ENCODE data around the gene TBL1X. TPM values are rescaled to one million over a fixed set of nuclear protein-coding genes. Genes with fewer than 3 reads are reported as not detected.

The TBL1X gene
- total and polyA plus RNA-seq, 2 of the 8 experiments (the other 6 are each of a cell fraction or from before 2014, with no cell fraction given), result 13.3 to 25.6 TPM

DNA sequence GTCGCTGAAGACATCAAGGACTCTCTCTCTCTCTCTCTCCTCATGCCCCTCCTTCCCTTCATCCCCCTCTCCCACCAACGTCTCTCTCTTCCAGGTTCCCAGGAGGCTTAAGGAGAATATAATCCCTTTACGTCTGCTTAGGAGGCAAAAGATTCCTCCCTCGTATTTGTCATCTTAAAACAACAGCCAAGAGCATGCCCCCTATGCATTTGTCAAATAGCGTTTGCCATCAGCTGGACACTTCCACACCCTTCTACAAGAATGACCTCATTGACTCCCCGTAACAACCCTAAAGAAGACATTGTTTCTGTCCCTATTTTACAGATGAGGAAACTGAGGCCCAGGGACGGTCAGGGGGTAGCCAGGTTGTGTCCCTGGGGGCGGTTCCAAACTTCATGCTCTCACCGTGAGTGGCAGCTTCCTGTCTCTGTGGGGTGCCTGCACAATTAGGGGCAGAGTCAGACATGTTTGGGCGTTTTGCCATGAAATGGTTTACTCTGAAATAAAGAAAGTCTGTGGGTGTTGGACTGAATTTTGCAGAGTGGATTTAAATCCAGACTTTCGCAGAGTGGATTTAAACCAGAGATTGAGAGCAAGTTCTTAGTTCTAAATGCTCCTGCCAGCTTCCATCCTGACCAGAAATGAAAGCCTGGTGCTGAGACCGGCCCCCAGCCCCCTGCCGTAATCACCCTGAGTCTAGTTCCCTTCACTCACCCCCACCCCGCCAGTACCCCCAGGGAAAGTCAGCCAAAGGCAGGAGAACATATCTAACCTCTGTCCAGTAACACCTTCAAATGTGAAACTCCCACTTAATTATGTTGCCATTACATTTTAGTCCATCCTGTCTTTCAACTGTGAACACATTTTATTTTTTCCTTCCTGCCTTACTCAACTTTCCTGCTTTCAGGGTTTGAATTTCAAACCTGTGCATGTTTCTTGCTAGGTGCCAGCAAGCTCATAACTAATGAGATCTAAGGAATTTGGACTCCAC, 44.3 kb upstream of the TBL1X start:
- H3K4me3 ChIP-seq (ENCODE audit: extremely low read depth in 1 of 4, insufficient read depth in 2 of 4, low read depth in 3 of 4, low read length in 4 of 4), result no peak overlapping the region
- H4K20me1 ChIP-seq (replicated peaks in 1 of 2; ENCODE audit: control insufficient read depth in 1 of 2, insufficient read depth in 2 of 2, low read length in 2 of 2), result no peaks in the 10 kb centered on the region
- 0 out of 7 replicates have a peak, but pooled peaks cover 0 to 3% (median 0%) of the 10 kb centered on the region in 4 experiments for H3K4me1 ChIP-seq (replicated peaks in 1 of 4; ENCODE audit: control insufficient read depth in 3 of 4, insufficient read depth in 4 of 4, low read length in 3 of 4)
- H3K9ac ChIP-seq (replicated peaks in 1 of 4; ENCODE audit: extremely low read depth in 1 of 4, low read depth in 3 of 4, low read length in 3 of 4), result no peak overlapping the region
- ChIA-PET POLR2A (ENCODE audit: partially characterized antibody) (interaction anchor here (0.8 kb wide), 1 partner anchor 10 kb away, joined by 3 read pairs; no protein-coding TSS in a partner anchor), CTCF (ENCODE audit: partially characterized antibody) (interaction anchor here (0.9 kb wide), 1 partner anchor 36 kb away, joined by 3 read pairs; no protein-coding TSS in a partner anchor)
- no peak overlapping the region for H3K4me2 ChIP-seq (ENCODE audit: insufficient read depth in 1 of 2, low read depth in 2 of 2, low read length in 2 of 2)
- no peak overlapping the region for H3K14ac ChIP-seq (ENCODE audit: insufficient read length)
- H2AFZ ChIP-seq (ENCODE audit: low read length), result no peak overlapping the region; the same call in 1 of the 2 replicates
- H3K27ac ChIP-seq (ENCODE audit: low read depth, low read length), result no peak overlapping the region
- H2BK120ac ChIP-seq (replicated peaks; ENCODE audit: low read depth, low read length), result no peak overlapping the region
- H4K91ac ChIP-seq (replicated peaks; ENCODE audit: insufficient read length, low read length), result peak overlapping the region; percentile 30
- no peaks in the 10 kb centered on the region for H3K79me1 ChIP-seq (ENCODE audit: low read depth, low read length)
- H3K23me2 ChIP-seq (ENCODE audit: low read depth, low read length), result no peaks in the 10 kb centered on the region
- H2BK15ac ChIP-seq (ENCODE audit: low read length), result no peak overlapping the region
- no peak overlapping the region for H4K8ac ChIP-seq (ENCODE audit: extremely low read depth, insufficient read depth, low read length)
- H3K79me2 ChIP-seq (ENCODE audit: control insufficient read depth in 1 of 2, insufficient read depth in 2 of 2, low read length in 2 of 2), result no peaks in the 10 kb centered on the region
- no peak overlapping the region; the same call in 1 of the 2 replicates for H2BK20ac ChIP-seq (ENCODE audit: low read length)
- no peaks in the 10 kb centered on the region for H3K27me3 ChIP-seq (replicated peaks in 1 of 4; ENCODE audit: control insufficient read depth in 3 of 4, extremely low read depth in 1 of 4, insufficient read depth in 3 of 4, low read length in 3 of 4)
- DNase-seq (ENCODE audit: low read depth in 1 of 2, low spot score in 2 of 2) (no peak), FAIRE-seq (no peak)
- H2AK5ac ChIP-seq (ENCODE audit: low read depth, low read length), result no peak overlapping the region
- H4K5ac ChIP-seq (ENCODE audit: insufficient read length, low read depth, low read length), result no peak overlapping the region
- H3K18ac ChIP-seq (ENCODE audit: extremely low read depth, low read length), result no peak overlapping the region
- 90% methylated on average over 11 of the region's 14 CpGs; no CpG with 5 or more reads in 1 of the 2 experiments for WGBS, 2 experiments (ENCODE audit: extremely low coverage in 1 of 2, insufficient coverage in 1 of 2, insufficient read length in 1 of 2, insufficient replicate concordance in 2 of 2, low coverage in 1 of 2, low lambda C conversion rate in 2 of 2, missing lambda C conversion rate in 1 of 2)
- no peak overlapping the region for H2BK5ac ChIP-seq (ENCODE audit: low read depth, low read length)
- no peak overlapping the region for H3K56ac ChIP-seq (replicated peaks; ENCODE audit: insufficient read length, low read depth, low read length)
- no peaks in the 10 kb centered on the region for H3K9me3 ChIP-seq (ENCODE audit: insufficient read depth in 2 of 2, low read depth in 1 of 2, low read length in 1 of 2)
- H3K4ac ChIP-seq (replicated peaks; ENCODE audit: insufficient read length, low read depth, low read length), result no peak overlapping the region
- no peak overlapping the region for H3K23ac ChIP-seq (ENCODE audit: insufficient read length)
- no peaks in the 10 kb centered on the region for H3K36me3 ChIP-seq (ENCODE audit: control insufficient read depth in 2 of 4, insufficient read depth in 4 of 4, low read length in 3 of 4)
- no peak overlapping the region for H2BK12ac ChIP-seq (ENCODE audit: low read depth, low read length)
- TF ChIP-seq, protein P1, sequence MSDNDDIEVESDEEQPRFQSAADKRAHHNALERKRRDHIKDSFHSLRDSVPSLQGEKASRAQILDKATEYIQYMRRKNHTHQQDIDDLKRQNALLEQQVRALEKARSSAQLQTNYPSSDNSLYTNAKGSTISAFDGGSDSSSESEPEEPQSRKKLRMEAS (IDR thresholded peaks at IDR 0.05), result no peak
- TF ChIP-seq, protein P2, sequence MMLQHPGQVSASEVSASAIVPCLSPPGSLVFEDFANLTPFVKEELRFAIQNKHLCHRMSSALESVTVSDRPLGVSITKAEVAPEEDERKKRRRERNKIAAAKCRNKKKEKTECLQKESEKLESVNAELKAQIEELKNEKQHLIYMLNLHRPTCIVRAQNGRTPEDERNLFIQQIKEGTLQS (IDR thresholded peaks at IDR 0.05; ENCODE audit: insufficient read depth, low read depth, low read length), result no peak
- TF ChIP-seq HDAC6 (IDR thresholded peaks at IDR 0.05; ENCODE audit: low read depth, low read length) (no peak), KDM5A (IDR thresholded peaks at IDR 0.05; ENCODE audit: low read length) (no peak), SIX5 (IDR thresholded peaks at IDR 0.05; ENCODE audit: low read depth, low read length) (no peak), ASH2L (IDR thresholded peaks at IDR 0.05; ENCODE audit: low read length) (no peak), RFX5 (IDR thresholded peaks at IDR 0.05; ENCODE audit: borderline replicate concordance, low read depth, low read length) (no peak), TBP (IDR thresholded peaks at IDR 0.05; ENCODE audit: low read depth, low read length) (no peak), TAF1 (IDR thresholded peaks at IDR 0.05; ENCODE audit: low read depth, low read length) (no peak), CBX8 (IDR thresholded peaks at IDR 0.05; ENCODE audit: borderline replicate concordance, low read depth, low read length) (no peak), GABPA (IDR thresholded peaks at IDR 0.05; ENCODE audit: borderline replicate concordance, insufficient read depth, low read length) (no peak)

Data from H1 (cell line).